ENCODE results near the gene ANKRD2. TPM values are rescaled to one million over a fixed set of nuclear protein-coding genes. Genes with fewer than 3 reads are reported as not detected.

Gene ANKRD2
- total and polyA plus RNA-seq, 2 experiments from 2014 or later, result not detected

DNA sequence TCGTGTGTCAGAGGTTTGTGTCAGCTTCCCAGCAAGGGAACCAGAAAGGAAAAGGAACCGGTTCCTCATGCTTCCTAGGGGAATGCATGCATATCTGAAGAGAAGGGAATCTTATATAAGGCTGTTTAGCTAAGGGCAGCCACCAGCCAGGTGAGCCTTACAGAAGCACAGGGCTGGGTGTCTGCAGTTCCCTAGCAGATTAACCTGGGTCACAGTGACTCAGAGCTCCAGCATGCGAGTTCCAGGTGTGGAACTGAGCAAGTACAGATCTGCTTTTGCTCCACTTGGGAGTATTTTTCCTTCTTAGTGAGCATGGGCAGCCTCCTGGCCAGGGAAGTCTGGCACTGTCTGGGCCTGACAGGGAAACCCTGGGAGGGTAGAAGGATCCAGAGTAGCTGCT lies 957 bp upstream of the ANKRD2 start:
- no peaks in the 10 kb centered on the region; the same call in 1 of the 2 replicates for H3K36me3 ChIP-seq (ENCODE audit: low read depth)
- H4K20me1 ChIP-seq (ENCODE audit: insufficient read depth), result no peaks in the 10 kb centered on the region
- no peaks in the 10 kb centered on the region for H3K27me3 ChIP-seq (replicated peaks; ENCODE audit: insufficient read depth)
- in situ Hi-C loops (cut with MboI), result no loop called here
- no peak overlapping the region for H3K9ac ChIP-seq
- 82 to 88% methylated on average over 3 of the region's 3 CpGs for WGBS, 2 experiments (ENCODE audit: low coverage in 1 of 2, low lambda C conversion rate in 2 of 2, missing lambda C conversion rate in 2 of 2)
- no peak overlapping the region for H3K4me2 ChIP-seq (ENCODE audit: unreplicated experiment)
- no peak overlapping the region for H3K27ac ChIP-seq
- H2AFZ ChIP-seq, result no peak overlapping the region
- no peak for TF ChIP-seq EZH2 (IDR thresholded peaks at IDR 0.05; ENCODE audit: insufficient read depth, poor library complexity, severe bottlenecking)
- TF ChIP-seq EZH2phosphoT487 (IDR thresholded peaks at IDR 0.05; ENCODE audit: insufficient read depth, low read depth), result no peak
- no peaks in the 10 kb centered on the region for H3K9me2 ChIP-seq (ENCODE audit: insufficient read depth)
- no peaks in the 10 kb centered on the region for H3K9me3 ChIP-seq (ENCODE audit: low read depth)
- H3F3A ChIP-seq (ENCODE audit: insufficient read depth), result no peaks in the 10 kb centered on the region
- H3K4me1 ChIP-seq (ENCODE audit: insufficient read depth), result peaks cover 14% of the 10 kb centered on the region
- H3K79me2 ChIP-seq (ENCODE audit: insufficient read depth), result peaks cover 2% of the 10 kb centered on the region; the same call in 1 of the 2 replicates
- DNase-seq, result no peak
- H3K4me3 ChIP-seq, result no peak overlapping the region

DNA sequence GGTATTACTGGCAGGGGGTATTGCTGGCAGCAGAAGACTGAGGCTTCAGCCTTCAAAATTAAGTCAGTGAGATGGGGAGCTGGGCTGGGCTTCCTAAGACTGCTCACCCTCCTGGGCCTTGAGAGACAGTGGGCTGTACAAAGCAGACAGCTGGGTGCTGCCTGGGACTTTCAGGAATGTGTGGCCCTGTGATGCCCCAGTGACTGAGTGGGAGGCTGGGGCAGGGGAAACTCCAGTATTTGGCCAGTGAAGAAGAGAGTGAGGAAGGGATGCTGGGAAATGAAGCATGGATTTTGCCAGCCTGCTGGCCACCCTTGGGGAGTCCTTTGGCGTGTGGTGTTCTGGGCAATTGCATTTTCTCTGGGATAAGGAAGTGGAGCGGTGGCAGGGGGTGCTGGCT lies 442 bp downstream of the ANKRD2 start:
- Histone ChIP-seq H3K27me3 (replicated peaks; ENCODE audit: insufficient read depth) (no peaks in the 10 kb centered on the region), H3K4me3 (no peak overlapping the region), H3F3A (ENCODE audit: insufficient read depth) (no peaks in the 10 kb centered on the region), H3K27ac (no peak overlapping the region), H3K4me2 (ENCODE audit: unreplicated experiment) (no peak overlapping the region), H3K9ac (no peak overlapping the region), H2AFZ (no peak overlapping the region), H3K36me3 (ENCODE audit: low read depth) (no peaks in the 10 kb centered on the region; the same call in 1 of the 2 replicates), H3K79me2 (ENCODE audit: insufficient read depth) (no peaks in the 10 kb centered on the region), H3K9me3 (ENCODE audit: low read depth) (no peaks in the 10 kb centered on the region), H3K4me1 (ENCODE audit: insufficient read depth) (peaks cover 14% of the 10 kb centered on the region), H3K9me2 (ENCODE audit: insufficient read depth) (no peaks in the 10 kb centered on the region), H4K20me1 (ENCODE audit: insufficient read depth) (no peaks in the 10 kb centered on the region)
- 95 to 100% methylated on average over 2 of the region's 2 CpGs for WGBS, 2 experiments (ENCODE audit: low coverage in 1 of 2, low lambda C conversion rate in 2 of 2, missing lambda C conversion rate in 2 of 2)
- TF ChIP-seq EZH2phosphoT487 (IDR thresholded peaks at IDR 0.05; ENCODE audit: insufficient read depth, low read depth) (no peak), EZH2 (IDR thresholded peaks at IDR 0.05; ENCODE audit: insufficient read depth, poor library complexity, severe bottlenecking) (no peak)
- in situ Hi-C loops (cut with MboI), result no loop called here
- DNase-seq, result peak; percentile 27

DNA sequence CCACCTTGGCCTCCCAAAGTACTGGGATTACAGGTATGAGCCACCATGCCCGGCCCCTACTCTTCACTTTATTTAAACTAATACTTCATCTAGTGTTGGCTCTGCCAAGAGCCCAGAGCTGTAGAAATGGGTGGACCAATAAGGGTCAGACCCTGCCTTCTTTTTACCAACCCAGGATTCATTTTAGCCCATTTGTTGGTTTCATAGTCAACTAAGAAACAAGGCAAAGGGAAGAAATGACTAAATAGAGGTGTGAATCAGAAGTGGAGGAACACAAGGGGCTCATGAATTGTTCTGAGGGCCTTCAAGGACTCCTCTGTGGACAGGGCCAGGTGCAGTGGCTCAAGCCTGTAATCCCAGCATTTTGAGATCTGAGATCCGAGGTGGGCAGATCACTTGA lies 1.1 kb downstream of the ANKRD2 start:
- H3K4me1 ChIP-seq (ENCODE audit: insufficient read depth), result peaks cover 14% of the 10 kb centered on the region
- no peaks in the 10 kb centered on the region; the same call in 1 of the 2 replicates for H3K36me3 ChIP-seq (ENCODE audit: low read depth)
- 44 to 50% methylated on average over 2 of the region's 2 CpGs for WGBS, 2 experiments (ENCODE audit: low coverage in 1 of 2, low lambda C conversion rate in 2 of 2, missing lambda C conversion rate in 2 of 2)
- H4K20me1 ChIP-seq (ENCODE audit: insufficient read depth), result no peaks in the 10 kb centered on the region
- H3K27me3 ChIP-seq (replicated peaks; ENCODE audit: insufficient read depth), result no peaks in the 10 kb centered on the region
- no peak overlapping the region for H3K27ac ChIP-seq
- H3K4me2 ChIP-seq (ENCODE audit: unreplicated experiment), result no peak overlapping the region
- H3K9ac ChIP-seq, result no peak overlapping the region
- peak; percentile 6 for DNase-seq
- H3K9me3 ChIP-seq (ENCODE audit: low read depth), result no peaks in the 10 kb centered on the region
- H2AFZ ChIP-seq, result no peak overlapping the region
- H3K4me3 ChIP-seq, result no peak overlapping the region
- H3K9me2 ChIP-seq (ENCODE audit: insufficient read depth), result no peaks in the 10 kb centered on the region
- H3F3A ChIP-seq (ENCODE audit: insufficient read depth), result no peaks in the 10 kb centered on the region
- in situ Hi-C loops (cut with MboI), result no loop called here
- TF ChIP-seq EZH2 (IDR thresholded peaks at IDR 0.05; ENCODE audit: insufficient read depth, poor library complexity, severe bottlenecking), result no peak
- H3K79me2 ChIP-seq (ENCODE audit: insufficient read depth), result no peaks in the 10 kb centered on the region

DNA sequence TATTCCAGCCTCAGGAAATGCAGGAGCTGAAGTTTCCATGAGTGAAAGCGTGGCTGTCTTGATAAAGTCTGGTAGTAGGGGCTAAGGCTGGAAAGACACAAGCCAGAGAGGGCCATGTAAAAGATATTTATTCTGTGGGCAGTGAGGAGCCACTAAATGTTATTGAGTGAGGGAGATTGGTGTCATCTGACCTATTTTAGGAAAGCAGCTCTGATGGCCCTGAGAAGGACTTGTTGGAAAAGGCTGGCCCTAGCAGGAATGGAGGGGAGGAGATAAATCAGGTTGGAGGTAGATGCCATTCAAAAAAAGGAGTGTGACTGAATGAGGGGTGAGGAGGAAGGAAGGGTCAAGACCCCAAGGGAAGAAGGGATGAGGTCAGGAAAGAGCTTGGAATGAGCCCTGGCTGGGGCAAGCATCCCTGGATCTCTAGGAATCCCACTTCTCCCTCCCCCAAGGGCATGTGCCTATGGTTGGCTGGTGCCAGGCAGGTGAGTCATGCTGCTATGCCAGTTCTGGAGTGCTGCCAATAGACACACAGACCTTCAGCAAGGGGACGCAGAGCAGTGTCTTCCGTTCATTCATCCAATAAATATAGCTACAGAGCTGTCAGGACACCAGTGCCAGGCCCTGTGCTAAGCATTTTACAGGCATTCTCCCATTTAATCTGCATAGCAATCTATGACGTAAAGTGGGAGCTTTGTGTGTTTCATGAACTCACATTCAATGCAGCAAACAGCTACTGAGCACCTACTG lies 2.0 kb downstream of the ANKRD2 start:
- Histone ChIP-seq H3K79me2 (ENCODE audit: insufficient read depth) (no peaks in the 10 kb centered on the region), H3K9ac (no peak overlapping the region), H3K9me2 (ENCODE audit: insufficient read depth) (no peaks in the 10 kb centered on the region), H3K4me3 (no peak overlapping the region), H3F3A (ENCODE audit: insufficient read depth) (no peaks in the 10 kb centered on the region), H3K4me1 (ENCODE audit: insufficient read depth) (peaks cover 14% of the 10 kb centered on the region), H3K9me3 (ENCODE audit: low read depth) (no peaks in the 10 kb centered on the region), H2AFZ (no peak overlapping the region), H4K20me1 (ENCODE audit: insufficient read depth) (no peaks in the 10 kb centered on the region), H3K4me2 (ENCODE audit: unreplicated experiment) (no peak overlapping the region), H3K27ac (no peak overlapping the region; the same call in 1 of the 2 replicates), H3K36me3 (ENCODE audit: low read depth) (no peaks in the 10 kb centered on the region; the same call in 1 of the 2 replicates), H3K27me3 (replicated peaks; ENCODE audit: insufficient read depth) (no peaks in the 10 kb centered on the region)
- in situ Hi-C loops (cut with MboI), result no loop called here
- TF ChIP-seq EZH2 (IDR thresholded peaks at IDR 0.05; ENCODE audit: insufficient read depth, poor library complexity, severe bottlenecking) (no peak), EZH2phosphoT487 (IDR thresholded peaks at IDR 0.05; ENCODE audit: insufficient read depth, low read depth) (no peak)
- DNase-seq, result peak; percentile 88
- 64 to 67% methylated on average over 4 of the region's 4 CpGs for WGBS, 2 experiments (ENCODE audit: low coverage in 1 of 2, low lambda C conversion rate in 2 of 2, missing lambda C conversion rate in 2 of 2)

Data from GM23248 (cell line).